Right lobe of liver (tissue), 6 donors: Measurements from ENCODE around the gene STX8. TPM values are rescaled to one million over a fixed set of nuclear protein-coding genes. Genes with fewer than 3 reads are reported as not detected.

ENCODE experiments used
- ATAC-seq, 4 donors: fragments of 200-7000 bp; cut with Tn5 transposase; one replicate each; pipeline ENCODE4 v1.9.1; 2020; ENCODE audit warnings: mild to moderate bottlenecking in 4 of 4, moderate library complexity in 4 of 4
- DNase-seq, 3 donors: peaks; one replicate each; pipeline ENCODE4 v3.0.0-alpha.2; 2020
- H3K27ac ChIP-seq, 3 donors: fragments of 200-600 bp; one replicate each; pipeline ENCODE4 v1.8.0; 2022
- H3K27me3 ChIP-seq, 2 donors: fragments of 200-600 bp; one replicate each; pipeline ENCODE4 v1.8.0; 2022
- H3K36me3 ChIP-seq, 4 donors: fragments of 200-600 bp; sonication (generic) in 1 of 4; one replicate each; pipeline versions ENCODE4 v1.5.1 to v1.8.0; 2017 to 2022; ENCODE audit warnings: control low read depth in 1 of 4
- H3K4me1 ChIP-seq, 4 donors: fragments of 200-600 bp; sonication (generic) in 1 of 4; one replicate each; pipeline versions ENCODE4 v1.5.1 to v1.8.0; 2017 to 2022; ENCODE audit warnings: control low read depth in 1 of 4
- H3K4me3 ChIP-seq, 3 donors: fragments of 200-600 bp; one replicate each; pipeline ENCODE4 v1.8.0; 2022
- H3K9me3 ChIP-seq, 4 donors: fragments of 200-600 bp; sonication (generic) in 1 of 4; one replicate each; pipeline versions ENCODE4 v1.5.1 to v1.8.0; 2017 to 2022; ENCODE audit warnings: control low read depth in 1 of 4
- CTCF ChIP-seq, 4 donors: fragments of 200-600 bp in 3 of 4; fragments of 450-650 bp in 1 of 4; IDR thresholded peaks; one replicate each; pipeline versions ENCODE4 v1.5.1 to v1.8.0; 2016 to 2022; ENCODE audit warnings: antibody characterized with exemption in 4 of 4, mild to moderate bottlenecking in 2 of 4
- POLR2A ChIP-seq: fragments of 450-650 bp; IDR thresholded peaks from one replicate; pipeline ENCODE4 v1.6.1; 2017; ENCODE audit warnings: antibody characterized with exemption, mild to moderate bottlenecking
- WGBS: methylation state at CpG from one replicate; pipeline ENCODE4 v1.1.6; 2018; ENCODE audit warnings: low coverage, low lambda C conversion rate; ENCODE audit not compliant: insufficient coverage; ENCODE audit errors: missing lambda C conversion rate; 5-methylcytosine and 5-hydroxymethylcytosine counted together
- intact Hi-C, 2 donors: fragments of 100-400 bp; cut with DNase I; formaldehyde crosslinking; loops; one replicate each; pipeline versions ENCODE4 v1.11.2 to v1.14.1; 2022
- total RNA-seq, 6 experiments: library from RNA; depleted of rRNA in 2 of 6; stranded (reverse); fragments of >200 nt in 2 of 6; fragmentation: NEBNext Ultra II Directional in 3 of 6; extraction: Animal tissue kit (Norgen Biotek cat#: 25700) in 3 of 6; gene quantifications; one replicate each; pipeline versions ENCODE4 v1.1.0 to v1.2.4, GENCODE V29; 2016 to 2023
- donor health status: DM: no; HTN: yes; CAD: no.
- donor health status: DM: no; HTN: no; CAD: no.
- donor health status: DM: no; HTN: no; CAD: no.
- donor health status: DM: no; HTN: yes; CAD: no.
- donor health status: DM: no; HTN: yes; CAD: no.

The STX8 gene
- total RNA-seq, 6 experiments from 2014 or later, result 20.6 to 35.3 (median 27.7) TPM

GRCh38 chr17:9553181-9553580, 22.4 kb downstream of the STX8 start:
- no peak overlapping the region for H3K27ac ChIP-seq
- ATAC-seq, result no peak
- intact Hi-C loops, result no loop called here
- WGBS, result 88% methylated on average over 2 of the region's 2 CpGs
- no peaks in the 10 kb centered on the region for H3K27me3 ChIP-seq
- TF ChIP-seq POLR2A (no peak), CTCF (IDR thresholded peaks at IDR 0.05) (no peak)
- peaks cover 0 to 3% (median 0%) of the 10 kb centered on the region in 4 donors for H3K36me3 ChIP-seq
- no peaks in the 10 kb centered on the region for H3K4me1 ChIP-seq
- H3K9me3 ChIP-seq, result no peaks in the 10 kb centered on the region
- no peak for DNase-seq
- no peak overlapping the region for H3K4me3 ChIP-seq

GRCh38 chr17:9549215-9549614, 26.4 kb downstream of the STX8 start:
- Histone ChIP-seq H3K27ac (no peak overlapping the region), H3K4me1 (no peaks in the 10 kb centered on the region), H3K36me3 (peaks cover 0 to 3% (median 0%) of the 10 kb centered on the region in 4 donors), H3K4me3 (no peak overlapping the region), H3K27me3 (no peaks in the 10 kb centered on the region), H3K9me3 (no peaks in the 10 kb centered on the region)
- 93% methylated on average over 2 of the region's 2 CpGs for WGBS
- TF ChIP-seq POLR2A, result no peak
- TF ChIP-seq CTCF (IDR thresholded peaks at IDR 0.05), result no peak
- ATAC-seq (no peak), DNase-seq (no peak)
- intact Hi-C loops, result no loop called here

- no peaks in the 10 kb centered on the region for H3K4me1 ChIP-seq
- H3K27ac ChIP-seq, result no peak overlapping the region
- no peak overlapping the region for H3K4me3 ChIP-seq
- H3K27me3 ChIP-seq, result no peaks in the 10 kb centered on the region
- intact Hi-C loops, result no loop called here
- H3K9me3 ChIP-seq, result no peaks in the 10 kb centered on the region
- DNase-seq, result no peak
- no peak for ATAC-seq
- TF ChIP-seq CTCF (IDR thresholded peaks at IDR 0.05) (no peak), POLR2A (no peak)
- WGBS, result 95% methylated on average over 7 of the region's 7 CpGs
- H3K36me3 ChIP-seq, result no peaks in the 10 kb centered on the region
Measured at GRCh38 chr17:9544221-9544620, 31.4 kb downstream of the STX8 start.

GRCh38 chr17:9541718-9542117, 33.9 kb downstream of the STX8 start:
- intact Hi-C loops, result no loop called here
- no peak overlapping the region for H3K27ac ChIP-seq
- DNase-seq (no peak), ATAC-seq (no peak)
- 89% methylated on average over 3 of the region's 4 CpGs for WGBS
- H3K4me1 ChIP-seq, result no peaks in the 10 kb centered on the region
- no peak overlapping the region for H3K4me3 ChIP-seq
- no peaks in the 10 kb centered on the region for H3K27me3 ChIP-seq
- no peaks in the 10 kb centered on the region for H3K36me3 ChIP-seq
- no peaks in the 10 kb centered on the region for H3K9me3 ChIP-seq
- TF ChIP-seq POLR2A (no peak), CTCF (IDR thresholded peaks at IDR 0.05) (no peak)

GRCh38 chr17:9538626-9539025, 37.0 kb downstream of the STX8 start:
- Histone ChIP-seq H3K4me3 (no peak overlapping the region), H3K27me3 (no peaks in the 10 kb centered on the region), H3K36me3 (no peaks in the 10 kb centered on the region), H3K9me3 (no peaks in the 10 kb centered on the region), H3K4me1 (no peaks in the 10 kb centered on the region), H3K27ac (no peak overlapping the region)
- ATAC-seq, result no peak
- DNase-seq, result no peak
- WGBS, result 87% methylated on average over 4 of the region's 4 CpGs
- TF ChIP-seq CTCF (IDR thresholded peaks at IDR 0.05), result no peak
- TF ChIP-seq POLR2A, result no peak
- intact Hi-C loops, result no loop called here
